Smooth muscle cell (in vitro differentiated cells): Measurements from ENCODE around the gene SH3RF2. TPM values are rescaled to one million over a fixed set of nuclear protein-coding genes. Genes with fewer than 3 reads are reported as not detected.

ENCODE experiments used
- DNase-seq: peaks from one replicate; lab custom pipeline; 2025; ENCODE audit not compliant: unreplicated experiment; lab: John Stamatoyannopoulos, UW
- H2AFZ ChIP-seq: fragments of 200-600 bp; sonication (generic); 2 replicates; pipeline ENCODE4 v1.6.0; 2016; ENCODE audit warnings: antibody characterized with exemption, low read depth, mild to moderate bottlenecking
- H3F3A ChIP-seq: fragments of 200-600 bp; sonication (generic); 2 replicates; pipeline ENCODE4 v1.6.0; 2017; ENCODE audit warnings: antibody characterized with exemption, low read depth
- H3K27ac ChIP-seq: fragments of 200-600 bp; sonication (generic); 2 replicates; pipeline ENCODE4 v1.5.1; 2016; ENCODE audit warnings: low read depth, mild to moderate bottlenecking
- H3K27me3 ChIP-seq: fragments of 200-600 bp; sonication (generic); 2 replicates; pipeline ENCODE4 v1.6.1; 2016; ENCODE audit warnings: low read depth, mild to moderate bottlenecking
- H3K36me3 ChIP-seq: fragments of 200-600 bp; sonication (generic); 2 replicates; pipeline ENCODE4 v1.5.1; 2016; ENCODE audit warnings: low read depth
- H3K4me1 ChIP-seq: fragments of 200-600 bp; sonication (generic); 2 replicates; pipeline ENCODE4 v1.5.1; 2016; ENCODE audit warnings: low read depth
- H3K4me2 ChIP-seq: fragments of 200-600 bp; sonication (generic); 2 replicates; pipeline ENCODE4 v1.6.0; 2016; ENCODE audit warnings: mild to moderate bottlenecking
- H3K4me3 ChIP-seq: fragments of 200-600 bp; sonication (generic); 2 replicates; pipeline ENCODE4 v1.5.1; 2016; ENCODE audit warnings: mild to moderate bottlenecking
- H3K79me2 ChIP-seq: fragments of 200-600 bp; sonication (generic); 2 replicates; pipeline ENCODE4 v1.6.0; 2016; ENCODE audit warnings: low read depth, mild to moderate bottlenecking
- H3K9ac ChIP-seq: fragments of 200-600 bp; sonication (generic); 2 replicates; pipeline ENCODE4 v1.6.0; 2016; ENCODE audit warnings: low read depth
- H3K9me3 ChIP-seq: fragments of 200-600 bp; sonication (generic); replicated peaks from 2 replicates; pipeline ENCODE4 v1.5.1; 2016; ENCODE audit warnings: low read depth
- H4K20me1 ChIP-seq: fragments of 200-600 bp; sonication (generic); 2 replicates; pipeline ENCODE4 v1.6.0; 2016; ENCODE audit warnings: low read depth
- WGBS: methylation state at CpG from one replicate; pipeline ENCODE4 v1.1.7; 2016; ENCODE audit warnings: low lambda C conversion rate; 5-methylcytosine and 5-hydroxymethylcytosine counted together
- polyA plus RNA-seq: library from polyadenylated mRNA; unstranded; fragments of >200 nt; fragmentation: Nextera tagmentation; extraction: Ambion mirVana; gene quantifications from 2 replicates; pipeline ENCODE4 v1.2.1, GENCODE V29; 2016
- total RNA-seq: library from RNA; depleted of rRNA; stranded (reverse); fragments of >200 nt; gene quantifications from 2 replicates; pipeline ENCODE4 v1.2.3, GENCODE V29; 2014
- TF ChIP-seq, protein P1 (sequence below): fragments of 200-600 bp; sonication (generic); IDR thresholded peaks from 2 replicates; pipeline ENCODE4 v1.5.1; 2017; ENCODE audit warnings: borderline replicate concordance, mild to moderate bottlenecking, antibody characterized with exemption; ENCODE audit not compliant: insufficient read depth, poor library complexity, severe bottlenecking

Gene SH3RF2
- total and polyA plus RNA-seq, 2 experiments from 2014 or later, result 1.0 to 2.0 TPM

DNA sequence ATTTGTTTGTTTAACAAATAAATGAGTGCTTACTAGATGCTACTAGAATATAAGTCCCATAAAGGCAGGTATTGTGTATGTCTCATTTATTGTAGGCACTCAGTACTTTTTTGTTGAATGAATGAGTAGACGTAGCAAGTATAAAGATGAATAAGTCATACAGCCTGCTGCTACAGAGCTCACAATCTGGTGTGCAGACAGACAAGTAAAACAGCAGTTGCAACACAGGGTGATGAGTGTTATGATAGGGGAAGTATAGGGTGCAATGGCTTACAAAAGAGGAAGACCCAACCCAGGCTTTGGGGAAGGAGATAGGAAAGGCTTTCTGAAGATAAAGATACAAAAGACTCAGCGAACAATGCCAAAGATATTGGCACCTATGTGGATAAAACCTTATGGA, 47.7 kb downstream of the SH3RF2 start:
- Histone ChIP-seq H3K27ac (no peak overlapping the region), H3K4me2 (no peak overlapping the region), H3K79me2 (no peaks in the 10 kb centered on the region), H3K9me3 (no peaks in the 10 kb centered on the region), H3K4me1 (peaks cover 3% of the 10 kb centered on the region), H3K9ac (no peak overlapping the region), H3K4me3 (no peak overlapping the region), H2AFZ (no peak overlapping the region), H3F3A (no peaks in the 10 kb centered on the region), H3K27me3 (peaks cover 40% of the 10 kb centered on the region), H3K36me3 (no peaks in the 10 kb centered on the region), H4K20me1 (no peaks in the 10 kb centered on the region)
- TF ChIP-seq, protein P1, sequence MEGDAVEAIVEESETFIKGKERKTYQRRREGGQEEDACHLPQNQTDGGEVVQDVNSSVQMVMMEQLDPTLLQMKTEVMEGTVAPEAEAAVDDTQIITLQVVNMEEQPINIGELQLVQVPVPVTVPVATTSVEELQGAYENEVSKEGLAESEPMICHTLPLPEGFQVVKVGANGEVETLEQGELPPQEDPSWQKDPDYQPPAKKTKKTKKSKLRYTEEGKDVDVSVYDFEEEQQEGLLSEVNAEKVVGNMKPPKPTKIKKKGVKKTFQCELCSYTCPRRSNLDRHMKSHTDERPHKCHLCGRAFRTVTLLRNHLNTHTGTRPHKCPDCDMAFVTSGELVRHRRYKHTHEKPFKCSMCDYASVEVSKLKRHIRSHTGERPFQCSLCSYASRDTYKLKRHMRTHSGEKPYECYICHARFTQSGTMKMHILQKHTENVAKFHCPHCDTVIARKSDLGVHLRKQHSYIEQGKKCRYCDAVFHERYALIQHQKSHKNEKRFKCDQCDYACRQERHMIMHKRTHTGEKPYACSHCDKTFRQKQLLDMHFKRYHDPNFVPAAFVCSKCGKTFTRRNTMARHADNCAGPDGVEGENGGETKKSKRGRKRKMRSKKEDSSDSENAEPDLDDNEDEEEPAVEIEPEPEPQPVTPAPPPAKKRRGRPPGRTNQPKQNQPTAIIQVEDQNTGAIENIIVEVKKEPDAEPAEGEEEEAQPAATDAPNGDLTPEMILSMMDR, result no peak
- WGBS, result 74% methylated on average over 2 of the region's 2 CpGs
- no peak for DNase-seq

DNA sequence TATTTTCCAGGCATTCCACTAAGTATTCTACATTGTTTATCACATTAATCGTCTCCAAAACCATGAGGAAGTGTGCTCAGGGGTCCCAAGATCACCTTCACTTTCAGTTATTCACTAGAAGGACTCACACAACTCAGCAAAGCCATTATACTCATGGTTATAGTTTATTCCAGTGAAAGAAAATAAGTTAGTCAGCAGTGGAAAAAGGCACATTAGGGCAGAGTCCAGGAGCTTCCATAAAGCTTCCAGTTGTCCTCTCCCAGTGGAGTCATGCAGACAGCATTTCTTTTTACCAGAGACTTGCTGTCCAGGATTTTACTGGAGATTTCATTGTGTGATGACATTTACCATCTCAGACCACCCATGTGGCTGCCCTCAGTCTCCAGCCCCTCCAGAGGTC, 51.5 kb downstream of the SH3RF2 start:
- no peak overlapping the region for H3K4me2 ChIP-seq
- H2AFZ ChIP-seq, result no peak overlapping the region
- no peaks in the 10 kb centered on the region for H3F3A ChIP-seq
- no peaks in the 10 kb centered on the region for H3K36me3 ChIP-seq
- no peaks in the 10 kb centered on the region for H4K20me1 ChIP-seq
- WGBS, result 91% methylated on average over 1 of the region's 1 CpG
- DNase-seq, result no peak
- H3K27me3 ChIP-seq, result peaks cover 60% of the 10 kb centered on the region
- no peak overlapping the region for H3K27ac ChIP-seq
- no peak overlapping the region for H3K9ac ChIP-seq
- H3K9me3 ChIP-seq, result no peaks in the 10 kb centered on the region
- H3K79me2 ChIP-seq, result no peaks in the 10 kb centered on the region
- H3K4me1 ChIP-seq, result no peaks in the 10 kb centered on the region
- no peak overlapping the region for H3K4me3 ChIP-seq
- TF ChIP-seq, protein P1, result no peak

DNA sequence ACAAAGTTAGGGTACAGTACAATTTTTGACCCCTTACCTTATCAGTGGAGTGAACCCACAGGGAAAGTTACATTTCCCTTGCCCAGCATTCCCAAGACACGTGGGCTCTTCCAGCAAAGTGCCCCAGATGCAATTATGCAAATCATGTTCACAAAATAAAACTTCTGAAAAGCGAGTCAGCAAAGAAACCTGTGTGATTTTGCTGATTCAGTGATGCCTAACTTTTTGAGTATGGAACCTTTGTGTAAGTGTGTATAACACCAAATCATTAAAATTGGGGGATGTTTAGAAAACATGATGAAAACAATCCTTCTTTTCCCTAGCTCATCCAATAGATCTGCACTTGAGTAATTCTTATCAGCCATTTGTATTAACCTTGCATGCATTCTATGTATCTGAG, 52.6 kb downstream of the SH3RF2 start:
- H3F3A ChIP-seq, result no peaks in the 10 kb centered on the region
- H3K4me2 ChIP-seq, result no peak overlapping the region
- no peak overlapping the region for H3K4me3 ChIP-seq
- H3K9ac ChIP-seq, result no peak overlapping the region
- no peak overlapping the region for H3K27ac ChIP-seq
- peaks cover 60% of the 10 kb centered on the region for H3K27me3 ChIP-seq
- DNase-seq, result no peak
- H3K4me1 ChIP-seq, result no peaks in the 10 kb centered on the region
- H4K20me1 ChIP-seq, result no peaks in the 10 kb centered on the region
- peaks cover 4% of the 10 kb centered on the region for H3K9me3 ChIP-seq
- no peak overlapping the region for H2AFZ ChIP-seq
- no peaks in the 10 kb centered on the region for H3K36me3 ChIP-seq
- 72% methylated on average over 2 of the region's 2 CpGs for WGBS
- TF ChIP-seq, protein P1, result no peak
- H3K79me2 ChIP-seq, result no peaks in the 10 kb centered on the region

DNA sequence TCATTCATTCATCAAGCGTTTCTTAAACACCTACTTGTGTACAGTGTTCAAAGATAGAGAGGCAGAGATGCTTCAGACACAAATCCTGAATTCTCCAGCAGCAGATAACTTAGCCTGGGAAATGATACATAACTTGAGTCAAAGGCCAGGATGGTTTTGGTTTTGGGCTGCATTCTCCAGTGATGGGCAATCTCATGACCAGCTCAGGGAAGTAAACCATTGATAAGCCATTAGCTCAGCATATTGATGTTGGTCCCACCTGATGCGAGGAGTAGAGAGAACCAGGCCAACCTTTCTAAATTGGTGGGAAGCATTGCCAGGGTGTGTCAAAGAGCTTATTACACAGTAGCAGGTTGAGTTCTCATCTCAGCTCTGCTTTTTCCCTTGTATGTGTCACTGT, 53.0 kb downstream of the SH3RF2 start:
- Histone ChIP-seq H3K27ac (no peak overlapping the region), H3F3A (no peaks in the 10 kb centered on the region), H2AFZ (no peak overlapping the region), H3K4me2 (no peak overlapping the region), H3K9ac (no peak overlapping the region), H3K4me1 (no peaks in the 10 kb centered on the region), H3K27me3 (peaks cover 58% of the 10 kb centered on the region), H3K9me3 (peaks cover 4% of the 10 kb centered on the region), H3K4me3 (no peak overlapping the region), H3K36me3 (no peaks in the 10 kb centered on the region), H3K79me2 (no peaks in the 10 kb centered on the region), H4K20me1 (no peaks in the 10 kb centered on the region)
- TF ChIP-seq, protein P1, result no peak
- 87% methylated on average over 2 of the region's 2 CpGs for WGBS
- no peak for DNase-seq
